WTC11 (cell line): Measurements from ENCODE around the gene DCAF4L1. TPM values are rescaled to one million over a fixed set of nuclear protein-coding genes. Genes with fewer than 3 reads are reported as not detected.

ENCODE experiments used
- ATAC-seq: fragments of 200-7000 bp; cut with Tn5 transposase; 2 replicates; pipeline ENCODE4 v1.10.0; 2021; ENCODE audit warnings: mild to moderate bottlenecking, moderate library complexity
- CTCF ChIA-PET: fragments of 300-600 bp; sonication (Branson Sonifier 250); formaldehyde crosslinking; loops from one replicate; lab custom pipeline; 2021; ENCODE audit warnings: antibody characterized with exemption; lab: Charles Lee
- POLR2A ChIA-PET: fragments of 350-600 bp; sonication (Branson Sonifier 250); formaldehyde crosslinking; loops from one replicate; lab custom pipeline; 2021; ENCODE audit warnings: antibody characterized with exemption; lab: Charles Lee
- DNase-seq: peaks from one replicate; pipeline ENCODE4 v3.0.0; 2021; ENCODE audit warnings: low spot score
- H3K27ac Mint-ChIP-seq: 2 replicates; pipeline ENCODE4 v1.8.0; 2021; ENCODE audit warnings: mixed read lengths
- H3K27me3 Mint-ChIP-seq: 2 replicates; pipeline ENCODE4 v1.8.0; 2021; ENCODE audit warnings: low read depth, mild to moderate bottlenecking, moderate library complexity, mixed read lengths
- H3K36me3 Mint-ChIP-seq: 2 replicates; pipeline ENCODE4 v1.8.0; 2021; ENCODE audit warnings: mixed read lengths
- H3K4me1 Mint-ChIP-seq: 2 replicates; pipeline ENCODE4 v1.8.0; 2022; ENCODE audit warnings: mixed read lengths
- H3K4me3 Mint-ChIP-seq: 2 replicates; pipeline ENCODE4 v1.8.0; 2021; ENCODE audit warnings: mild to moderate bottlenecking, moderate library complexity, mixed read lengths
- H3K9me3 Mint-ChIP-seq: 2 replicates; pipeline ENCODE4 v1.8.0; 2021; ENCODE audit warnings: mixed read lengths
- ARID4B ChIP-seq: sonication (generic); formaldehyde crosslinking; IDR thresholded peaks from 2 replicates; pipeline ENCODE4 v1.8.0; 2023; ENCODE audit warnings: missing genetic modification reagents, mild to moderate bottlenecking, borderline replicate concordance
- FOXP1 ChIP-seq: sonication (generic); formaldehyde crosslinking; IDR thresholded peaks from 2 replicates; pipeline ENCODE4 v1.8.0; 2022; ENCODE audit warnings: missing genetic modification reagents, mild to moderate bottlenecking, moderate library complexity, borderline replicate concordance
- GRHL2 ChIP-seq: fragments of 250-450 bp; sonication (Bioruptor Pico); IDR thresholded peaks from 2 replicates; pipeline ENCODE4 v1.8.0; 2022; ENCODE audit warnings: mild to moderate bottlenecking, moderate library complexity; ENCODE audit not compliant: insufficient replicate concordance, severe bottlenecking
- IRF1 ChIP-seq: sonication (generic); formaldehyde crosslinking; IDR thresholded peaks from 2 replicates; pipeline ENCODE4 v1.8.0; 2023; ENCODE audit warnings: missing genetic modification reagents
- IRF2 ChIP-seq: sonication (generic); formaldehyde crosslinking; IDR thresholded peaks from 2 replicates; pipeline ENCODE4 v1.8.0; 2022; ENCODE audit warnings: low read depth, missing genetic modification reagents, borderline replicate concordance
- JAZF1 ChIP-seq: fragments of 250-450 bp; sonication (Bioruptor Pico); IDR thresholded peaks from 2 replicates; pipeline ENCODE4 v1.9.0; 2021; ENCODE audit warnings: moderate library complexity, mild to moderate bottlenecking, inconsistent platforms
- JUN ChIP-seq: sonication (generic); formaldehyde crosslinking; IDR thresholded peaks from 2 replicates; pipeline ENCODE4 v1.8.0; 2023; ENCODE audit warnings: mild to moderate bottlenecking, missing genetic modification reagents
- MYBL2 ChIP-seq: sonication (generic); formaldehyde crosslinking; IDR thresholded peaks from 2 replicates; pipeline ENCODE4 v1.8.1; 2023; ENCODE audit warnings: mild to moderate bottlenecking, moderate library complexity, missing genetic modification reagents
- NR1H2 ChIP-seq: sonication (generic); formaldehyde crosslinking; IDR thresholded peaks from 2 replicates; pipeline ENCODE4 v1.9.0; 2021; ENCODE audit warnings: mild to moderate bottlenecking, moderate library complexity, missing genetic modification reagents
- NR2C2 ChIP-seq: sonication (generic); formaldehyde crosslinking; IDR thresholded peaks from 2 replicates; pipeline ENCODE4 v1.8.0; 2022; ENCODE audit warnings: mild to moderate bottlenecking, missing genetic modification reagents
- OVOL2 ChIP-seq: fragments of 250-450 bp; sonication (Bioruptor Pico); IDR thresholded peaks from 2 replicates; pipeline ENCODE4 v1.9.0; 2021; ENCODE audit warnings: mild to moderate bottlenecking, borderline replicate concordance
- SOX15 ChIP-seq: fragments of 250-450 bp; sonication (Bioruptor Pico); IDR thresholded peaks from 2 replicates; pipeline ENCODE4 v1.9.0; 2021; ENCODE audit warnings: mild to moderate bottlenecking
- SP1 ChIP-seq: sonication (generic); formaldehyde crosslinking; conservative IDR thresholded peaks from 2 replicates; pipeline ENCODE4 v1.8.1; 2022; ENCODE audit warnings: missing genetic modification reagents
- USF2 ChIP-seq: sonication (generic); formaldehyde crosslinking; IDR thresholded peaks from 2 replicates; pipeline ENCODE4 v1.8.1; 2023; ENCODE audit warnings: mild to moderate bottlenecking, missing genetic modification reagents, moderate library complexity
- ZBTB43 ChIP-seq: sonication (generic); formaldehyde crosslinking; IDR thresholded peaks from 2 replicates; pipeline ENCODE4 v1.8.1; 2023; ENCODE audit warnings: mild to moderate bottlenecking, missing genetic modification reagents
- ZNF232 ChIP-seq: sonication (generic); formaldehyde crosslinking; IDR thresholded peaks from 2 replicates; pipeline ENCODE4 v1.8.0; 2022; ENCODE audit warnings: mild to moderate bottlenecking, missing genetic modification reagents
- ZNF396 ChIP-seq: fragments of 250-450 bp; sonication (Bioruptor Pico); IDR thresholded peaks from 2 replicates; pipeline ENCODE4 v1.8.0; 2021; ENCODE audit warnings: mild to moderate bottlenecking, moderate library complexity, borderline replicate concordance
- ZNF425 ChIP-seq: fragments of 250-450 bp; sonication (Bioruptor Pico); conservative IDR thresholded peaks from 2 replicates; pipeline ENCODE4 v1.9.0; 2021; ENCODE audit warnings: mild to moderate bottlenecking
- ZNF512 ChIP-seq: sonication (generic); formaldehyde crosslinking; IDR thresholded peaks from 2 replicates; pipeline ENCODE4 v1.8.1; 2022; ENCODE audit warnings: missing genetic modification reagents, borderline replicate concordance
- ZNF671 ChIP-seq: fragments of 250-450 bp; sonication (Bioruptor Pico); IDR thresholded peaks from 2 replicates; pipeline ENCODE4 v1.8.0; 2021; ENCODE audit warnings: mild to moderate bottlenecking
- total RNA-seq: library from RNA; stranded (reverse); gene quantifications from 3 replicates; pipeline ENCODE4 v1.2.3, GENCODE V29; 2021

DCAF4L1 gene
- total RNA-seq, 1 experiment from 2014 or later = 0.31 TPM

- H3K27ac Mint-ChIP-seq = peak overlapping the region; percentile 99
- POLR2A ChIA-PET = interaction anchor here (0.5 kb wide), 1 partner anchor 14 kb away, joined by 4 read pairs; no protein-coding TSS in a partner anchor
- CTCF ChIA-PET = interaction anchor here (0.6 to 1.5 kb wide), 2 partner anchors 63 to 530 kb away, joined by 3 to 4 read pairs; no protein-coding TSS in a partner anchor
- TF ChIP-seq JAZF1 (CRISPR knock-in tag) = no peak
- no peak for TF ChIP-seq GRHL2 (CRISPR knock-in tag)
- no peak for TF ChIP-seq ARID4B
- no peak for TF ChIP-seq ZNF512
- ATAC-seq (peak; percentile 25), DNase-seq (no peak)
- H3K4me3 Mint-ChIP-seq = peak overlapping the region; percentile 99
- peaks cover 36% of the 10 kb centered on the region for H3K4me1 Mint-ChIP-seq
- no peaks in the 10 kb centered on the region for H3K9me3 Mint-ChIP-seq
- H3K27me3 Mint-ChIP-seq = no peaks in the 10 kb centered on the region
- no peaks in the 10 kb centered on the region for H3K36me3 Mint-ChIP-seq
Observed at GRCh38 chr4:41989994-41990364, 8.4 kb downstream of the DCAF4L1 start.

GRCh38 chr4:41990365-41991111 lies 9.0 kb downstream of the DCAF4L1 start, which contains the start of gene SLC30A9:
TSS of gene SLC30A9 (plus strand) at chr4:41990530. CDS start at chr4:41990652, 122 bp downstream.
- ChIA-PET POLR2A (interaction anchor here (0.5 kb wide), 1 partner anchor 14 kb away, joined by 4 read pairs; no protein-coding TSS in a partner anchor), CTCF (interaction anchor here (0.6 to 1.5 kb wide), 2 partner anchors 63 to 529 kb away, joined by 3 to 4 read pairs; no protein-coding TSS in a partner anchor)
- DNase-seq = peak; percentile 92
- H3K27ac Mint-ChIP-seq = peak within 1 kb of the TSS; percentile 99
- H3K27me3 Mint-ChIP-seq = no peaks in the 10 kb centered on the region
- H3K4me1 Mint-ChIP-seq = peaks cover 30% of the 10 kb centered on the region
- H3K4me3 Mint-ChIP-seq = peak within 1 kb of the TSS; percentile 99
- H3K36me3 Mint-ChIP-seq = no peaks in the 10 kb centered on the region
- H3K9me3 Mint-ChIP-seq = no peaks in the 10 kb centered on the region
- peak; percentile 92 for ATAC-seq
- TF ChIP-seq ZNF671 (CRISPR knock-in tag) = no peak
- TF ChIP-seq ZNF425 (CRISPR knock-in tag) = no peak
- TF ChIP-seq ZNF232 (CRISPR knock-in tag) = no peak
- TF ChIP-seq IRF2 = no peak
- no peak for TF ChIP-seq ZNF396 (CRISPR knock-in tag)
- TF ChIP-seq OVOL2 (CRISPR knock-in tag) = no peak
- no peak for TF ChIP-seq ZBTB43 (CRISPR knock-in tag)
- no peak for TF ChIP-seq JUN (CRISPR knock-in tag)
- TF ChIP-seq IRF1 (CRISPR knock-in tag) = peak; percentile 43; the same call in 1 of the 2 replicates
- TF ChIP-seq NR2C2 (CRISPR knock-in tag) = no peak
- no peak for TF ChIP-seq NR1H2
- TF ChIP-seq MYBL2 (CRISPR knock-in tag) = peak; percentile 86; the same call in 1 of the 2 replicates
- TF ChIP-seq FOXP1 = peak; percentile 74; the same call in 1 of the 2 replicates
- TF ChIP-seq USF2 (CRISPR knock-in tag) = 0 out of 2 replicates have a peak, but pooled peaks have one; percentile 9
- TF ChIP-seq SOX15 (CRISPR knock-in tag) = no peak
- peak; percentile 77 for TF ChIP-seq SP1 (CRISPR knock-in tag)
